Left colon (tissue), 2 donors: Measurements from ENCODE around the gene TMEM53. TPM values are rescaled to one million over a fixed set of nuclear protein-coding genes. Genes with fewer than 3 reads are reported as not detected.

ENCODE experiments used
- ATAC-seq: fragments of 200-7000 bp; cut with Tn5 transposase; one replicate; pipeline ENCODE4 v1.9.1; 2020; ENCODE audit warnings: mild to moderate bottlenecking, moderate library complexity
- DNase-seq, 2 donors: peaks; one replicate each; pipeline ENCODE4 v3.0.0-alpha.2; 2020
- intact Hi-C, 2 donors: fragments of 100-400 bp; cut with DNase I in 1 of 2; cut with micrococcal nuclease in 1 of 2; formaldehyde crosslinking; loops; one replicate each; pipeline versions ENCODE4 v1.11.2 to v1.14.0; 2022; cut with DNase I, micrococcal nuclease
- long read RNA-seq: library from polyadenylated mRNA; unstranded; transcript quantifications from one replicate; pipeline ENCODE4 v2.0.0, GENCODE V29; 2021
- total RNA-seq, 2 donors: library from RNA; stranded (reverse); fragmentation: NEBNext Ultra II Directional; extraction: Animal tissue kit (Norgen Biotek cat#: 25700); gene quantifications; one replicate each; pipeline ENCODE4 v1.2.1, GENCODE V29; 2021
- donor health status: DM: no; HTN: no; CAD: no.
- donor health status: DM: yes; HTN: yes; CAD: no.

Gene TMEM53
- 10 to 100 TPM; 31.3 to 35.7 TPM for total RNA-seq
- long read RNA-seq, transcript TMEM53-202 (3 exons, 2,310 nt): minor isoform, 17 of 64 reads
- long read RNA-seq, transcript TMEM53-201 (3 exons, 890 nt): minor isoform, 6 of 64 reads
- long read RNA-seq, transcript TMEM53-204 (4 exons, 1,579 nt): major isoform, 19 of 64 reads
- long read RNA-seq, transcript TMEM53-206 (3 exons, 415 nt): minor isoform, 5 of 64 reads
- long read RNA-seq, partial matches to known transcripts: 1 of 64 reads
- long read RNA-seq, other reads (novel, unspliced or antisense): 14 of 64 reads

GRCh38 chr1:44674113-44675000 lies at the start of gene TMEM53, which contains the start of gene ARMH1:
TMEM53 (minus strand) TSS chr1:44674481; CDS start chr1:44674391, 90 bp downstream.
ARMH1 (plus strand) TSS chr1:44674714; CDS start chr1:44689698, 14,984 bp downstream.
- ATAC-seq: peak; percentile 86
- peak; percentile 99 to 100 for DNase-seq
- intact Hi-C loops: no loop called here

- ATAC-seq (no peak), DNase-seq (no peak)
- intact Hi-C loops: no loop called here
These were observed 49.4 kb upstream of the TMEM53 start for GRCh38 chr1:44723496-44724295.

GRCh38 chr1:44723064-44723463 lies 48.8 kb upstream of the TMEM53 start:
- DNase-seq: no peak
- no peak for ATAC-seq
- intact Hi-C loops: no loop called here

GRCh38 chr1:44721485-44722361 lies 47.4 kb upstream of the TMEM53 start:
- intact Hi-C loops: no loop called here
- DNase-seq (no peak), ATAC-seq (peak; percentile 78)

GRCh38 chr1:44720281-44720680 lies 46.0 kb upstream of the TMEM53 start:
- DNase-seq (no peak), ATAC-seq (no peak)
- intact Hi-C loops: no loop called here

GRCh38 chr1:44719318-44719717 lies 45.0 kb upstream of the TMEM53 start:
- intact Hi-C loops: no loop called here
- DNase-seq: no peak
- ATAC-seq: no peak

- ATAC-seq (no peak), DNase-seq (no peak)
- intact Hi-C loops: no loop called here
These were observed 43.8 kb upstream of the TMEM53 start for GRCh38 chr1:44718091-44718490.

GRCh38 chr1:44717653-44718052 lies 43.4 kb upstream of the TMEM53 start:
- DNase-seq (no peak), ATAC-seq (no peak)
- intact Hi-C loops: no loop called here

- intact Hi-C loops: no loop called here
- ATAC-seq (no peak), DNase-seq (no peak)
These were observed 42.9 kb upstream of the TMEM53 start for GRCh38 chr1:44717156-44717555.

- peak in 1 of 2 donors; percentile 60 for DNase-seq
- intact Hi-C loops: no loop called here
- peak; percentile 89 for ATAC-seq
These were observed 40.8 kb upstream of the TMEM53 start for GRCh38 chr1:44714944-44715571.

- no peak for DNase-seq
- intact Hi-C loops: no loop called here
- no peak for ATAC-seq
These were observed 40.3 kb upstream of the TMEM53 start for GRCh38 chr1:44714532-44714931.

- peak; percentile 68 for ATAC-seq
- no peak for DNase-seq
- intact Hi-C loops: no loop called here
These were observed 39.1 kb upstream of the TMEM53 start for GRCh38 chr1:44713321-44713781.

- intact Hi-C loops: no loop called here
- peak in 1 of 2 donors; percentile 26 for DNase-seq
- peak; percentile 90 for ATAC-seq
These were observed 33.9 kb upstream of the TMEM53 start for GRCh38 chr1:44707959-44708831.

GRCh38 chr1:44707112-44707881 lies 33.0 kb upstream of the TMEM53 start:
- ATAC-seq (no peak), DNase-seq (no peak)
- intact Hi-C loops: no loop called here

- intact Hi-C loops: no loop called here
- DNase-seq (no peak), ATAC-seq (no peak)
These were observed 31.7 kb upstream of the TMEM53 start for GRCh38 chr1:44705938-44706337.

- intact Hi-C loops: no loop called here
These were observed 31.2 kb upstream of the TMEM53 start for GRCh38 chr1:44705470-44705869.

More at GRCh38 chr1:44705470-44705869, 31.2 kb upstream of the TMEM53 start:
- ATAC-seq: no peak
- no peak for DNase-seq
